Lung (tissue), 16 donors: ENCODE measurements around the gene CTPS2. TPM values are rescaled to one million over a fixed set of nuclear protein-coding genes. Genes with fewer than 3 reads are reported as not detected.
"Not testable (repeated sequence)": the region's sequence is repeated elsewhere in the genome, so short reads cannot be mapped to it uniquely, and the experiment has no call there.

Experiments used
- ATAC-seq: fragments of 200-7000 bp; cut with Tn5 transposase; one replicate; pipeline ENCODE4 v1.9.1; 2020; ENCODE audit warnings: moderate number of reproducible peaks; ENCODE audit not compliant: insufficient read depth, low FRiP score
- DNase-seq, 3 donors: peaks; one replicate each; pipeline ENCODE4 v3.0.0-alpha.2; 2013 to 2017
- H3K27ac ChIP-seq, 2 donors: one replicate each; pipeline ENCODE4 v1.5.1; 2013; ENCODE audit warnings: mild to moderate bottlenecking in 2 of 2, moderate library complexity in 2 of 2, control low read depth in 1 of 2, inconsistent platforms in 1 of 2, low read depth in 1 of 2, low read length in 1 of 2
- H3K27me3 ChIP-seq, 3 donors: one replicate each; pipeline ENCODE4 v1.5.1; 2013; ENCODE audit warnings: low read length in 2 of 3; ENCODE audit not compliant: control insufficient read depth in 3 of 3, insufficient read depth in 3 of 3
- H3K36me3 ChIP-seq, 4 donors: one replicate each; pipeline ENCODE4 v1.5.1; 2013; ENCODE audit warnings: low read length in 4 of 4, mild to moderate bottlenecking in 1 of 4, moderate library complexity in 1 of 4; ENCODE audit not compliant: control insufficient read depth in 4 of 4, insufficient read depth in 4 of 4
- H3K4me1 ChIP-seq, 5 donors: one replicate each; pipeline ENCODE4 v1.5.1; 2013; ENCODE audit warnings: low read length in 5 of 5, mild to moderate bottlenecking in 2 of 5, moderate library complexity in 1 of 5; ENCODE audit not compliant: control insufficient read depth in 5 of 5, insufficient read depth in 5 of 5
- H3K4me3 ChIP-seq: one replicate; pipeline ENCODE4 v1.5.1; 2013; ENCODE audit warnings: mild to moderate bottlenecking, control low read depth, moderate library complexity
- H3K9ac ChIP-seq, 2 donors: one replicate each; pipeline ENCODE4 v1.5.1; 2013; ENCODE audit warnings: low read length in 2 of 2, control low read depth in 1 of 2; ENCODE audit not compliant: insufficient read depth in 1 of 2
- H3K9me3 ChIP-seq, 4 donors: one replicate each; pipeline ENCODE4 v1.5.1; 2013; ENCODE audit warnings: low read length in 3 of 4, mild to moderate bottlenecking in 1 of 4, moderate library complexity in 1 of 4; ENCODE audit not compliant: control insufficient read depth in 4 of 4, insufficient read depth in 3 of 4
- CTCF ChIP-seq: IDR thresholded peaks from 2 replicates; pipeline ENCODE4 v1.5.1; 2012; ENCODE audit warnings: mild to moderate bottlenecking; ENCODE audit errors: control extremely low read depth, extremely low read depth
- WGBS, 2 donors: extraction: QIAGEN DNeasy Blood & Tissue Kit; methylation state at CpG; one replicate each; pipeline ENCODE4 v1.1.7; 2013; 5-methylcytosine and 5-hydroxymethylcytosine counted together
- long read RNA-seq, 5 donors: transcript quantifications; one replicate each; lab custom pipeline, GENCODE V29; 2026
- polyA plus RNA-seq, 2 donors: library from polyadenylated mRNA; stranded (reverse); fragments of 200-250 nt; gene quantifications; one replicate each; pipeline ENCODE4 v1.2.1, GENCODE V29; 2013
- total RNA-seq, 2 donors: library from RNA; depleted of rRNA in 1 of 2; stranded (reverse); fragments of >200 nt in 1 of 2; gene quantifications; one replicate each; pipeline ENCODE4 v1.2.1, GENCODE V29; 2014 to 2021
- donor health status: control.
- donor health status: control.
- donor health status: Bipolar disorder and iron deficiency.
- donor health status: healthy.
- donor health status: DM: yes; HTN: yes; CAD: no.

Gene CTPS2
- total RNA-seq (10 to 100 TPM in 1 of 2 donors, 1 to 10 TPM in 1; 9.3 to 36.8 TPM), polyA plus RNA-seq (10 to 100 TPM in 1 of 2 donors, 1 to 10 TPM in 1; 4.2 to 10.5 TPM)
- long read RNA-seq, donor 1, partial matches to known transcripts: 11 of 21 reads
- long read RNA-seq, donor 1, other reads (novel, unspliced or antisense): 0 of 21 reads
- long read RNA-seq, donor 2, full-length matches to known transcripts: 2 of 2 reads
- long read RNA-seq, donor 2, partial matches to known transcripts: 0 of 2 reads
- long read RNA-seq, donor 2, other reads (novel, unspliced or antisense): 0 of 2 reads
- long read RNA-seq, donor 3, full-length matches to known transcripts: 1 of 1 reads
- long read RNA-seq, donor 3, partial matches to known transcripts: 0 of 1 reads
- long read RNA-seq, donor 3, other reads (novel, unspliced or antisense): 0 of 1 reads
- long read RNA-seq, donor 4, partial matches to known transcripts: 0 of 3 reads
- long read RNA-seq, donor 4, other reads (novel, unspliced or antisense): 0 of 3 reads
- long read RNA-seq, donor 5, transcript CTPS2-201 (19 exons, 3,629 nt): major isoform, 6 of 25 reads
- long read RNA-seq, donor 5, partial matches to known transcripts: 12 of 25 reads
- long read RNA-seq, donor 5, other reads (novel, unspliced or antisense): 0 of 25 reads

- H3K36me3 ChIP-seq: no peaks in the 10 kb centered on the region
- TF ChIP-seq CTCF: no peak
- WGBS, 2 donors: 5 to 10% methylated on average over 25 to 30 of the region's 30 CpGs
- peak within 1 kb of the TSS; percentile 56 to 65 for H3K9ac ChIP-seq
- peak within 1 kb of the TSS; percentile 73 for H3K4me3 ChIP-seq
- peaks cover 0 to 3% (median 0%) of the 10 kb centered on the region in 5 donors for H3K4me1 ChIP-seq
- no peaks in the 10 kb centered on the region for H3K9me3 ChIP-seq
- peak; percentile 80 for ATAC-seq
- peak; percentile 79 to 80 (median 79) for DNase-seq
- peaks cover 0 to 38% (median 28%) of the 10 kb centered on the region in 3 donors for H3K27me3 ChIP-seq
- peak within 1 kb of the TSS; percentile 82 to 92 for H3K27ac ChIP-seq
These were observed at the start of gene CTPS2 for GRCh38 chrX:16712548-16713155. Gene CTPS2 (minus strand): TSS chrX:16712669. CDS start chrX:16702902, 9,767 bp downstream.

- not testable (repeated sequence) for H3K9ac ChIP-seq, DNase-seq, H3K27ac ChIP-seq, H3K36me3 ChIP-seq, H3K4me1 ChIP-seq, ATAC-seq, H3K9me3 ChIP-seq, H3K4me3 ChIP-seq
- peaks cover 0 to 15% (median 5%) of the 10 kb centered on the region in 3 donors for H3K27me3 ChIP-seq
- WGBS, 2 donors: 90 to 94% methylated on average over 4 of the region's 4 CpGs
These were observed 49.0 kb upstream of the CTPS2 start for GRCh38 chrX:16761500-16761899.

- WGBS, 2 donors: 90 to 93% methylated on average over 4 of the region's 4 CpGs
- peaks cover 9 to 14% (median 13%) of the 10 kb centered on the region in 4 donors for H3K36me3 ChIP-seq
- no peak for TF ChIP-seq CTCF
These were observed 44.3 kb upstream of the CTPS2 start for GRCh38 chrX:16756724-16757123.

GRCh38 chrX:16754019-16754418 lies 41.5 kb upstream of the CTPS2 start:
- no peak overlapping the region for H3K4me3 ChIP-seq
- H3K4me1 ChIP-seq: no peaks in the 10 kb centered on the region
- WGBS, 2 donors: 95 to 97% methylated on average over 2 of the region's 2 CpGs
- no peak overlapping the region for H3K9ac ChIP-seq
- peaks cover 9 to 20% (median 13%) of the 10 kb centered on the region in 4 donors for H3K36me3 ChIP-seq
- no peaks in the 10 kb centered on the region for H3K9me3 ChIP-seq
- TF ChIP-seq CTCF: no peak
- DNase-seq: no peak
- H3K27ac ChIP-seq: no peak overlapping the region
- ATAC-seq: no peak
- peaks cover 2 to 21% (median 5%) of the 10 kb centered on the region in 3 donors for H3K27me3 ChIP-seq

More at GRCh38 chrX:16756724-16757123, 44.3 kb upstream of the CTPS2 start:
- H3K9ac ChIP-seq: no peak overlapping the region
- H3K9me3 ChIP-seq: no peaks in the 10 kb centered on the region
- H3K4me1 ChIP-seq: no peaks in the 10 kb centered on the region
- ATAC-seq (no peak), DNase-seq (no peak)
- no peak overlapping the region for H3K27ac ChIP-seq
- peaks cover 2 to 21% (median 6%) of the 10 kb centered on the region in 3 donors for H3K27me3 ChIP-seq
- H3K4me3 ChIP-seq: no peak overlapping the region
